Activated T-helper 9 cell treated with anti-CD3 and anti-CD28 coated beads, Interleukin-2, amount 50 U/mL, for 16 hours (primary cell): ENCODE data around the gene FAHD1.

Source experiments
- DNase-seq: peaks from one replicate; pipeline ENCODE4 v3.0.0-alpha.2; 2020; ENCODE audit warnings: low read depth

FAHD1 gene

GRCh38 chr16:1817276-1817589, 9.8 kb upstream of the FAHD1 start:
- no peak for DNase-seq

GRCh38 chr16:1817716-1818115, 9.3 kb upstream of the FAHD1 start:
- DNase-seq, result no peak

GRCh38 chr16:1818204-1818872, 8.7 kb upstream of the FAHD1 start:
- no peak for DNase-seq

GRCh38 chr16:1818873-1819525, 8.0 kb upstream of the FAHD1 start:
- no peak for DNase-seq

GRCh38 chr16:1819611-1820010, 7.4 kb upstream of the FAHD1 start:
- DNase-seq, result no peak

GRCh38 chr16:1820096-1820945, 6.7 kb upstream of the FAHD1 start:
- no peak for DNase-seq

GRCh38 chr16:1820946-1821290, 6.1 kb upstream of the FAHD1 start:
- no peak for DNase-seq

GRCh38 chr16:1821861-1822611, 5.0 kb upstream of the FAHD1 start:
- DNase-seq, result no peak

GRCh38 chr16:1822801-1823200, 4.2 kb upstream of the FAHD1 start:
- DNase-seq, result no peak

- DNase-seq, result no peak
Observed at GRCh38 chr16:1823821-1824220, 3.2 kb upstream of the FAHD1 start.

- DNase-seq, result no peak
Observed at GRCh38 chr16:1825381-1825863, 1.6 kb upstream of the FAHD1 start.

GRCh38 chr16:1825864-1826690, 929 bp upstream of the FAHD1 start:
- DNase-seq, result peak; percentile 59

GRCh38 chr16:1828645-1829410, 1.8 kb downstream of the FAHD1 start:
- no peak for DNase-seq

- DNase-seq, result no peak
Observed at GRCh38 chr16:1830213-1830612, 3.2 kb downstream of the FAHD1 start.

- no peak for DNase-seq
Observed at GRCh38 chr16:1831186-1832075, 4.4 kb downstream of the FAHD1 start.

- DNase-seq, result no peak
Observed at GRCh38 chr16:1832838-1833454, 5.9 kb downstream of the FAHD1 start.

- no peak for DNase-seq
Observed at GRCh38 chr16:1834096-1834495, 7.1 kb downstream of the FAHD1 start.

- DNase-seq, result no peak
Observed at GRCh38 chr16:1839554-1839953, 12.5 kb downstream of the FAHD1 start.

GRCh38 chr16:1845985-1846384, 19.0 kb downstream of the FAHD1 start:
- no peak for DNase-seq
